Transverse colon (tissue), 4 donors: ENCODE measurements around the gene C15orf62. TPM values are rescaled to one million over a fixed set of nuclear protein-coding genes. Genes with fewer than 3 reads are reported as not detected.

Experiments used
- DNase-seq: peaks from one replicate; pipeline ENCODE4 v3.0.0-alpha.2; 2019
- H3K27ac ChIP-seq, 4 donors: fragments of 200-600 bp; sonication (generic); 2 replicates each; pipeline ENCODE4 v1.5.1; 2016 to 2018; ENCODE audit warnings: inconsistent platforms in 4 of 4
- H3K27me3 ChIP-seq: fragments of 200-600 bp; sonication (generic); 2 replicates; pipeline ENCODE4 v1.5.1; 2017; ENCODE audit warnings: inconsistent platforms
- H3K36me3 ChIP-seq, 4 donors: fragments of 200-600 bp; sonication (generic); 2 replicates each; pipeline ENCODE4 v1.5.1; 2017 to 2019; ENCODE audit warnings: inconsistent platforms in 4 of 4
- H3K4me1 ChIP-seq, 4 donors: fragments of 200-600 bp; sonication (generic); 2 replicates each; pipeline ENCODE4 v1.5.1; 2017 to 2020; ENCODE audit warnings: inconsistent platforms in 4 of 4
- H3K4me3 ChIP-seq, 4 donors: fragments of 200-600 bp; sonication (generic); 1 replicate in 1 of 4; 2 replicates in 3 of 4; pipeline versions ENCODE4 v1.5.1 to v1.6.1; 2017 to 2019; ENCODE audit warnings: inconsistent platforms in 4 of 4
- H3K9me3 ChIP-seq, 2 donors: fragments of 200-600 bp; sonication (generic); 2 replicates each; pipeline ENCODE4 v1.5.1; 2017 to 2019; ENCODE audit warnings: inconsistent platforms in 2 of 2
- EP300 ChIP-seq: sonication (generic); formaldehyde crosslinking; IDR thresholded peaks from one replicate; pipeline ENCODE4 v1.6.1; 2017; ENCODE audit warnings: antibody characterized with exemption, low read depth
- POLR2A ChIP-seq: fragments of 450-650 bp; IDR thresholded peaks from one replicate; pipeline ENCODE4 v1.6.1; 2016; ENCODE audit warnings: antibody characterized with exemption, mild to moderate bottlenecking, moderate library complexity
- POLR2AphosphoS5 ChIP-seq, 3 donors: sonication (generic); formaldehyde crosslinking; IDR thresholded peaks; one replicate each; pipeline ENCODE4 v1.6.1; 2016; ENCODE audit warnings: antibody characterized with exemption in 3 of 3
- WGBS, 2 donors: methylation state at CpG; one replicate each; pipeline ENCODE4 v1.1.5; 2018; ENCODE audit warnings: low coverage in 1 of 2; 5-methylcytosine and 5-hydroxymethylcytosine counted together
- in situ Hi-C, 4 donors: fragments of 200-750 bp; cut with MboI; loops; one replicate each; pipeline versions ENCODE4 v1.15.0 to v1.15.1; 2017; ENCODE audit warnings: low sequenced_read_pairs in 3 of 4, low pct_ligation_motif_present in 1 of 4, low pct_unique_long_range_greater_than_20kb in 1 of 4
- intact Hi-C: fragments of 100-400 bp; cut with DNase I; formaldehyde crosslinking; loops from one replicate; pipeline ENCODE4 v1.15.1; 2023; ENCODE audit warnings: low total_unique reads
- total RNA-seq, 4 donors: library from RNA; depleted of rRNA; stranded (reverse); fragments of >200 nt; gene quantifications; one replicate each; pipeline ENCODE4 v1.1.0, GENCODE V29; 2016
- TF ChIP-seq, protein P1 (sequence below), 5 experiments: fragments of 200-600 bp in 3 of 5; fragments of 450-650 bp in 2 of 5; sonication (generic) in 3 of 5; IDR thresholded peaks; 1 replicate in 2 of 5; 2 replicates in 3 of 5; pipeline ENCODE4 v1.5.1; 2016 to 2017; ENCODE audit warnings: antibody characterized with exemption in 5 of 5, inconsistent platforms in 3 of 5, mild to moderate bottlenecking in 2 of 5, moderate library complexity in 1 of 5

The C15orf62 gene
- total RNA-seq, 4 donors from 2014 or later, result 0.14 to 0.32 TPM; not detected in 2

- H3K4me3 ChIP-seq, result no peak overlapping the region
- WGBS, 2 donors, result 77 to 82% methylated on average over 2 of the region's 2 CpGs
- no peaks in the 10 kb centered on the region for H3K4me1 ChIP-seq
- intact Hi-C loops (no loop called here), in situ Hi-C loops (no loop called here)
- H3K9me3 ChIP-seq, result no peaks in the 10 kb centered on the region
- TF ChIP-seq, protein P1, sequence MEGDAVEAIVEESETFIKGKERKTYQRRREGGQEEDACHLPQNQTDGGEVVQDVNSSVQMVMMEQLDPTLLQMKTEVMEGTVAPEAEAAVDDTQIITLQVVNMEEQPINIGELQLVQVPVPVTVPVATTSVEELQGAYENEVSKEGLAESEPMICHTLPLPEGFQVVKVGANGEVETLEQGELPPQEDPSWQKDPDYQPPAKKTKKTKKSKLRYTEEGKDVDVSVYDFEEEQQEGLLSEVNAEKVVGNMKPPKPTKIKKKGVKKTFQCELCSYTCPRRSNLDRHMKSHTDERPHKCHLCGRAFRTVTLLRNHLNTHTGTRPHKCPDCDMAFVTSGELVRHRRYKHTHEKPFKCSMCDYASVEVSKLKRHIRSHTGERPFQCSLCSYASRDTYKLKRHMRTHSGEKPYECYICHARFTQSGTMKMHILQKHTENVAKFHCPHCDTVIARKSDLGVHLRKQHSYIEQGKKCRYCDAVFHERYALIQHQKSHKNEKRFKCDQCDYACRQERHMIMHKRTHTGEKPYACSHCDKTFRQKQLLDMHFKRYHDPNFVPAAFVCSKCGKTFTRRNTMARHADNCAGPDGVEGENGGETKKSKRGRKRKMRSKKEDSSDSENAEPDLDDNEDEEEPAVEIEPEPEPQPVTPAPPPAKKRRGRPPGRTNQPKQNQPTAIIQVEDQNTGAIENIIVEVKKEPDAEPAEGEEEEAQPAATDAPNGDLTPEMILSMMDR (IDR thresholded peaks at IDR 0.05), result no peak
- no peak for TF ChIP-seq POLR2A
- TF ChIP-seq EP300, result no peak
- TF ChIP-seq POLR2AphosphoS5 (IDR thresholded peaks at IDR 0.05), result no peak
- no peak overlapping the region for H3K27ac ChIP-seq
- no peaks in the 10 kb centered on the region for H3K27me3 ChIP-seq
- no peak for DNase-seq
- H3K36me3 ChIP-seq, result no peaks in the 10 kb centered on the region
Measured at GRCh38 chr15:40723919-40724318, 45.9 kb upstream of the C15orf62 start.

GRCh38 chr15:40731034-40731433 lies 38.7 kb upstream of the C15orf62 start:
- 87 to 92% methylated on average over 3 of the region's 3 CpGs for whole genome bisulfite sequencing, 2 donors
- no peak for DNase-seq
- Histone ChIP-seq H3K27ac (no peak overlapping the region), H3K4me1 (no peaks in the 10 kb centered on the region), H3K4me3 (no peak overlapping the region), H3K36me3 (peaks cover 0 to 14% (median 5%) of the 10 kb centered on the region in 4 donors), H3K9me3 (no peaks in the 10 kb centered on the region), H3K27me3 (no peaks in the 10 kb centered on the region)
- TF ChIP-seq POLR2A, result no peak
- TF ChIP-seq, protein P1 (IDR thresholded peaks at IDR 0.05), result no peak
- TF ChIP-seq POLR2AphosphoS5 (IDR thresholded peaks at IDR 0.05), result no peak
- TF ChIP-seq EP300, result no peak
- intact Hi-C loops, result no loop called here
- in situ Hi-C loops, result no loop called here

- H3K36me3 ChIP-seq, result peaks cover 0 to 57% (median 28%) of the 10 kb centered on the region in 4 donors
- DNase-seq, result no peak
- no peaks in the 10 kb centered on the region for H3K27me3 ChIP-seq
- H3K27ac ChIP-seq, result no peak overlapping the region
- intact Hi-C loops, result no loop called here
- in situ Hi-C loops, result no loop called here
- TF ChIP-seq POLR2A (no peak), EP300 (no peak), POLR2AphosphoS5 (IDR thresholded peaks at IDR 0.05) (no peak)
- TF ChIP-seq, protein P1 (IDR thresholded peaks at IDR 0.05), result no peak
- WGBS, 2 donors, result 88 to 94% methylated on average over 3 to 4 of the region's 4 CpGs
- H3K9me3 ChIP-seq, result no peaks in the 10 kb centered on the region
- H3K4me1 ChIP-seq, result no peaks in the 10 kb centered on the region
- H3K4me3 ChIP-seq, result no peak overlapping the region
Measured at GRCh38 chr15:40736575-40736974, 33.2 kb upstream of the C15orf62 start.

GRCh38 chr15:40737048-40737447 lies 32.7 kb upstream of the C15orf62 start:
- Histone ChIP-seq H3K4me3 (no peak overlapping the region), H3K4me1 (no peaks in the 10 kb centered on the region), H3K27me3 (no peaks in the 10 kb centered on the region), H3K36me3 (peaks cover 0 to 57% (median 28%) of the 10 kb centered on the region in 4 donors), H3K9me3 (no peaks in the 10 kb centered on the region), H3K27ac (no peak overlapping the region)
- intact Hi-C loops (no loop called here), in situ Hi-C loops (no loop called here)
- no peak for TF ChIP-seq POLR2AphosphoS5 (IDR thresholded peaks at IDR 0.05)
- DNase-seq, result no peak
- 97% methylated on average over 3 of the region's 3 CpGs; no CpG with 5 or more reads in 1 of the 2 donors for WGBS, 2 donors

- no peaks in the 10 kb centered on the region for H3K27me3 ChIP-seq
- intact Hi-C loops (no loop called here), in situ Hi-C loops (no loop called here)
- 70 to 100% methylated on average over 1 to 2 of the region's 2 CpGs for WGBS, 2 donors
- no peaks in the 10 kb centered on the region for H3K9me3 ChIP-seq
- no peak for DNase-seq
- no peaks in the 10 kb centered on the region for H3K4me1 ChIP-seq
- H3K27ac ChIP-seq, result no peak overlapping the region
- no peak overlapping the region for H3K4me3 ChIP-seq
- peaks cover 0 to 66% (median 31%) of the 10 kb centered on the region in 4 donors for H3K36me3 ChIP-seq
- TF ChIP-seq, protein P1 (IDR thresholded peaks at IDR 0.05), result no peak
- TF ChIP-seq POLR2AphosphoS5 (IDR thresholded peaks at IDR 0.05), result no peak
- no peak for TF ChIP-seq EP300
- TF ChIP-seq POLR2A, result no peak
Measured at GRCh38 chr15:40739047-40739446, 30.7 kb upstream of the C15orf62 start.
